Omental fat pad (tissue), 4 donors: ENCODE measurements around the gene VSIG10. TPM values are rescaled to one million over a fixed set of nuclear protein-coding genes. Genes with fewer than 3 reads are reported as not detected.
A peak's percentile ranks its signal among the peaks of the same experiment; 100 is the strongest.

Source experiments
- ATAC-seq: fragments of 150-250 bp; one replicate; pipeline ENCODE4 v1.9.1; 2016; ENCODE audit warnings: mild to moderate bottlenecking, moderate library complexity; ENCODE audit not compliant: low FRiP score
- DNase-seq: peaks from one replicate; pipeline ENCODE4 v3.0.0-alpha.2; 2019; ENCODE audit warnings: low spot score
- CTCF ChIP-seq, 3 donors: fragments of 450-650 bp; IDR thresholded peaks; one replicate each; pipeline ENCODE4 v1.5.1; 2016 to 2017; ENCODE audit warnings: antibody characterized with exemption in 3 of 3, mild to moderate bottlenecking in 3 of 3, moderate library complexity in 2 of 3
- total RNA-seq, 4 donors: library from RNA; depleted of rRNA; stranded (reverse); fragments of >200 nt; gene quantifications; one replicate each; pipeline ENCODE4 v1.1.0, GENCODE V29; 2016

Gene VSIG10
- total RNA-seq, 4 donors from 2014 or later, result 16.2 to 73.9 (median 28.0) TPM

GRCh38 chr12:118070650-118071049 lies 33.2 kb downstream of the VSIG10 start:
- DNase-seq (no peak), ATAC-seq (no peak)
- no peak for TF ChIP-seq CTCF (IDR thresholded peaks at IDR 0.05)

GRCh38 chr12:118068445-118068844 lies 35.4 kb downstream of the VSIG10 start:
- no peak for DNase-seq
- TF ChIP-seq CTCF (IDR thresholded peaks at IDR 0.05), result no peak
- no peak for ATAC-seq

- ATAC-seq (no peak), DNase-seq (no peak)
- no peak for TF ChIP-seq CTCF (IDR thresholded peaks at IDR 0.05)
These were observed 38.4 kb downstream of the VSIG10 start for GRCh38 chr12:118065380-118065779.

GRCh38 chr12:118064608-118065007 lies 39.2 kb downstream of the VSIG10 start:
- no peak for TF ChIP-seq CTCF (IDR thresholded peaks at IDR 0.05)
- ATAC-seq (no peak), DNase-seq (no peak)

- no peak for TF ChIP-seq CTCF (IDR thresholded peaks at IDR 0.05)
- ATAC-seq (no peak), DNase-seq (no peak)
These were observed 40.0 kb downstream of the VSIG10 start for GRCh38 chr12:118063576-118064391.

GRCh38 chr12:118061873-118062843 lies 41.7 kb downstream of the VSIG10 start:
- ATAC-seq (peak; percentile 11), DNase-seq (no peak)
- TF ChIP-seq CTCF (IDR thresholded peaks at IDR 0.05), result no peak
